Measurements from ENCODE around the gene ATG2A. TPM values are rescaled to one million over a fixed set of nuclear protein-coding genes. Genes with fewer than 3 reads are reported as not detected.

The ATG2A gene
- total RNA-seq, 1 experiment from 2014 or later = 24.7 TPM

DNA sequence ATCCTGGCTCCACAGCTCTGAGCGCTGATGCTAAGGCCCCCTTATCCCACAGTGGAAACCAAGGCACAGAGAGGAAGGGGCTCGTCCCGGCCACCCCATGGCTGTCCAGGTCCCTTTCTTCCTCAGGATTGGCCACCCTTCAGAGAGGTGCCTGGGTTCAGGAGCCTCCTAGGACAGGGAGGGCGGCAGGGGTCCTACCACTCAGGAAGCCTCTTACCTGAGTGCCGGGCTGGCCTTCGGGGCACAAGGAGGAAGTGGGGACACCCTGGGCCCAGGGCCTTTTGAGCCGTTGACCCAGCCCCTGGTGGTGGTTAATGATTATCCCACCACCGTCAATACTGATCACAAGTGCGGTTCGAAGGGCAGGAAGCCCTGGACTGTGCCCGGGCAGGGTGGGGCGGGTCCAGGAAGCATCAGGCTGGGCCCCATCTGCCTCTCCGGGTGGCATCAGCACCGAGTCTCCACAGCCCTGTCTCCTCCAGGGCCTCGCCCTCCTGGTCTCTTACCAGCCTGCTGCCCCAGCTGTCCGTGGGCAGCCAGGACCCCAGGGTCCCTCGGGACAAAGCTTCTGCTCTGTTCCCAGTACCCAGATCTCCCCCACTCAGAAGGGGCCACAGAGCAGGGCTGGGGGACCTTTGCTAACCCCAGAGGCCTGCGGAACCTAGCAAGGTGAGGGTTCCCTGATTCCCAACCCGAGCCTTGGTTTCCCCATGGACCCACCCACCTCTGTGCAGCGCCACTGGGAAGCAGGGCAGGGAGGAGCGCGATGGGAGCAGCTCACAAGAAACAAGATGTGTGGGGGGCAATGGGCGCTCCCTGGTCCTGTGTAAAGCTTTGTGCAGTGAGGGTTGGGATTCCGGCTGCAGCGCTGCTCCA, 23.6 kb downstream of the ATG2A start:
- peaks cover 0 to 24% of the 10 kb centered on the region in 2 experiments; a peak in 3 of 4 replicates for H3K4me1 ChIP-seq (ENCODE audit: control insufficient read depth in 1 of 2, insufficient read depth in 2 of 2, low read length in 2 of 2)
- H2AFZ ChIP-seq (ENCODE audit: low read depth, low read length, poor library complexity, severe bottlenecking) = no peak overlapping the region
- ChIA-PET RAD21 (ENCODE audit: low non-redundant PET in 1 of 2, low total read pairs in 2 of 2, uncharacterized antibody in 2 of 2, unreplicated experiment in 2 of 2) (interaction anchor here in 1 of 2 experiments (1.3 kb wide), 1 partner anchor 45 kb away, joined by 4 read pairs; no protein-coding TSS in a partner anchor), POLR2A (no interaction called here), CTCF (interaction anchor here (0.8 to 10.8 kb wide), 3 partner anchors 38 to 106 kb away, joined by 3 to 112 read pairs (median 3); no protein-coding TSS in a partner anchor)
- H4K20me1 ChIP-seq (ENCODE audit: insufficient read depth) = no peaks in the 10 kb centered on the region
- H3K79me2 ChIP-seq (ENCODE audit: insufficient read depth, low read length) = no peaks in the 10 kb centered on the region
- no peak overlapping the region; the same call in 1 of the 2 replicates for H3K27ac ChIP-seq (ENCODE audit: low read depth, low read length)
- no peaks in the 10 kb centered on the region for H3K36me3 ChIP-seq (ENCODE audit: control insufficient read depth in 1 of 2, insufficient read depth in 2 of 2, low read length in 2 of 2)
- ATAC-seq (no peak), DNase-seq (ENCODE audit: low read depth, low spot score) (no peak)
- no peaks in the 10 kb centered on the region for H3K9me3 ChIP-seq (ENCODE audit: control insufficient read depth in 1 of 2, insufficient read depth in 1 of 2, low read depth in 1 of 2, low read length in 2 of 2)
- no peak overlapping the region for H3K9ac ChIP-seq (ENCODE audit: low read length)
- 0 out of 2 replicates have a peak overlapping the region, but pooled peaks have one; percentile 13 for H3K4me2 ChIP-seq (ENCODE audit: low read length)
- no peak for TF ChIP-seq SIN3A (IDR thresholded peaks at IDR 0.05; ENCODE audit: low read depth)
- TF ChIP-seq CEBPB (IDR thresholded peaks at IDR 0.05; ENCODE audit: low read depth) = no peak
- no peak for TF ChIP-seq EZH2 (IDR thresholded peaks at IDR 0.05)
- TF ChIP-seq REST (IDR thresholded peaks at IDR 0.05; ENCODE audit: low read depth) = no peak
- TF ChIP-seq CBX3 (IDR thresholded peaks at IDR 0.05; ENCODE audit: low read depth) = no peak
- TF ChIP-seq ZFX (IDR thresholded peaks at IDR 0.05) = no peak
- no peak for TF ChIP-seq EZH2phosphoT487 (IDR thresholded peaks at IDR 0.05; ENCODE audit: borderline replicate concordance)
- TF ChIP-seq EGR1 (IDR thresholded peaks at IDR 0.05; ENCODE audit: low read depth) = no peak
- no peak for TF ChIP-seq POLR2AphosphoS5 (IDR thresholded peaks at IDR 0.05; ENCODE audit: low read depth, low read length)
- TF ChIP-seq POLR2A (IDR thresholded peaks at IDR 0.05; ENCODE audit: borderline replicate concordance, extremely low read depth, insufficient read depth, insufficient read length) = no peak
- BruUV-seq (replicated peaks) = no TSS peak
- intact Hi-C loops (cut with micrococcal nuclease) = loop anchor here (1.0 kb wide), 1 partner anchor 46 kb away; no protein-coding TSS in a partner anchor
- no peaks in the 10 kb centered on the region for H3K27me3 ChIP-seq (ENCODE audit: insufficient read depth, low read length)
- no peak overlapping the region for H3K4me3 ChIP-seq (replicated peaks in 1 of 2; ENCODE audit: low read depth in 1 of 2, low read length in 2 of 2)
- no peaks in the 10 kb centered on the region for H3K9me2 ChIP-seq (ENCODE audit: insufficient read depth)

Measured in HCT116 (cell line).